Medulla oblongata (tissue), 1 donor: ENCODE measurements around the gene DRC7.

Experiments used
- DNase-seq: peaks from one replicate; pipeline ENCODE4 v3.0.0-alpha.2; 2015; ENCODE audit errors: extremely low spot score

DRC7 gene

DNA sequence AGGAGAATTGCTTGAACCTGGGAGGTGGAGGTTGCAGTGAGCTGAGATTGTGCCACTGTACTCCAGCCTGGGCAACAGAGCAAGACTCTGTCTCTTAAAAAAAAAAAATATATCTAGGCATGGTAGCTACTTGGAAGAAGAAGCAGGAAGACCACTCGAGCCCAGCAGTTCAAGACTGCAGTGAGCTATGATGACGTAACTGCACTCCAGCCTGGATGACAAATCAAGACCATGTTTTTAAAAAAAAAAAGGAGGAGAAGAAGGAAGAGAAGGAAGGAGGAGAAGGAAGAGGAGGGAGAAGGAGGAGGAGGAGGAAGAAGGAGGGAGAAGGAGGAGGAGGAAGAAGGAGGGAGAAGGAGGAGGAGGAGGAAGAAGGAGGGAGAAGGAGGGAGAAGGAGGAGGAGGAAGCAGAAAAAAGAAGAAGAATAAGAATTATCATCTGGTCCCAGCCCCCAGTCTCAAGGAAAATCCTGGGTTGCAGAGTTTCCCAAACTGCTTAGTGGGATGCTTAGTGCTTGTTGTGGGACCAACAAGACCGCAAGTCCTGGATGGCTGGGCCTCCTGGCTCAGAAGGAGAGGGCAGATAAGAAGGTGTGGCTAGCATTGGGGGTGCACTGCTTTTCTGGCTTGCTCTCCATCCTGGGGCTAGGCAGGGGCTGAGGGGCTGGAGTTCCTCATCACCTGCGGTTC is 3.7 kb upstream of the DRC7 start:
- no peak for DNase-seq

DNA sequence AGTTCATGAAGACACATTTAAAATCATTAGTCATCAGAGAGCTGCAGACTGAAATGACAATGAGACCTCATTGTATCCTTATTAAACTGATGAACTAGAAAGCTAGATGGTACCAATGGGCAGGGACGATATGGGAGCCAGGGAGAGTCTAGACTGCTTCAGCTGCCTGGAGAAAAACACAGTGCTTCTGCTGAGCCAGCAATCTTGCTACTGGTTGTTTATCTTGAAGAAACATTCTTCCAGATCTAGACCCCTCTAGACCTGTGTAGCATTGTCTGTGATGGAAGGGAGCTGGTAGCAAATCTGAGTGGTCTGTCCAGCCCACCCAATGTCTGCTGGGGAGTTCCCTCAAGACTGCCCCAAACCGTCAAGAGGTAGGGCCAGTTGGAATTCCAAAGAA is 2.0 kb upstream of the DRC7 start:
- DNase-seq, result no peak

DNA sequence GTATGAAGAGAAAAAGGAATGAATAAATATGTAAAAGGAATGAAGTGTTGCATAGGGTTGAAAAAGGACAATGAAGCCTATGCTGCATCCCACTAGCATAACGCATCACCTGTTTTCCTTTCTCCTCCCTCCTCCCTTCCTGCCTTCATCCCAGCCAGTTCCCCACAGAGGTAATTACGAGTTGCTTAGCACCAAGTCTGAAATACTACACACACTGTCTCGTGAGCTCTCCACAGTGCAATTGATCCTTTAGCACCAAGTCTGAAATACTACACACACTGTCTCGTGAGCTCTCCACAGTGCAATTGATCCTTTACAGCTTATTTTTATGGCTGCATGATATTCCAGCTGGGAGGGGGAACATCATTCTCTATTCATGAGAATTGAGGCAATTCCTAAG is 1.1 kb upstream of the DRC7 start:
- no peak for DNase-seq

DNA sequence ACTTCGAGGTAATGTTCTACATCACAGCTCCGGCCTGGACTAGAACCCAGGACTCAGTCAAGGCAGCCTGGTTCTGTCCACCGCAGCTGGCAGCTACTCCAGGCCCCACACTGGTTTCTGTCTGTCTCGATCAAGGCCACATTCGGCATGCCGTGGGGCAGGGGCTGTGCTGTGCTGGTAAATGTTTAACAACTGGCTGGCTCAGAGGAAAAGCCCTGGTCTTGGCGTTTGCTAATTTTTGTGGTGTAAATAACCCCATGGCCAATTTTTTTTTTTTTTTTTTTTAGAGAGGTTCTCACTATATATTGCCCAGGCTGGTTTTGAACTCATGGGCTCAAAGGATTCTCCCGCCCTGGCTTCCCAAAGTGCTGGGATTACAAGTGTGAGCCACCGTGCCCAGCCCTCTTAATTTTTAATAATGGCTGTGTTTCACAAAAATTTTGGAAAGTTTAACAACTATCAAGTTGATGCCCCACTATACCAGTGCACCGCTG is 328 bp upstream of the DRC7 start:
- no peak for DNase-seq

DNA sequence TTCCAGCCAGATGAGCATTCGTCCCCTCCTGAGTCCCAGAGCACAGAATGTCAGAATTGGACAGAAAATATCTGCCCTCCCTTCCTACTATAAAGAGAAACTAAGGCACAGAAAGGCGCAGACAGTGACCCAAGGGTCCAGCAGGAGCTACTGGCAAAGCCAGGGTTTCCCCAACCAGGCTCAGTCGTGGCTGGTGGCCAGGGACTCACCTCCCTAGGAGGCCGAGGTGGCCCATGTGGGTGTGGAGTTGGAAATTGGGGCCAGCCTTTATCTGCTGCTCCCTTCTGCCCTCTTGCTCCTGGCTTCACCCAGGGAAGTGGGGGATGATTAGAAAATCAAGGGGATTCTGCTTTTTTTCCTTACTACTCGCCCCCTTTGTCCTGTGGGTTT is 1.1 kb downstream of the DRC7 start:
- DNase-seq, result no peak

DNA sequence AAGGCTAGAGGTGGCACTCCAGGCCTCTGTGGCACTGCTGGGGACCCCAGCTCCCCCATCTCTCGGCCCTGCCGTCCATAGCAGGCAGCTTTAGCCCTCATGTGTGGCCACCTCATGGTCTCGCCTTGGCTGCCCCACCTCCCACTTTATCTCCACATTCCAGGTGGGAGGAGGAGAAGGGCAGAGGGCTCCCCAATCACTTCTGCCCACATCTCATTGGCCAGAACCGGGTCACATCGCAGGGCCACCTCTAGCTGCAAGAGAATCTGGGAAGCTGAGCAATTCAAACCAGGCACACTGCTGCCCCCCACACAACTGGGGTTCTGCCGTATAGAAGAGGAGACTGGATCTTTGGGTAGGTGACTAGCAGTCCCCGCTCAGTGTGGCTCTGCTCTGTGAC is 1.6 kb downstream of the DRC7 start:
- no peak for DNase-seq

DNA sequence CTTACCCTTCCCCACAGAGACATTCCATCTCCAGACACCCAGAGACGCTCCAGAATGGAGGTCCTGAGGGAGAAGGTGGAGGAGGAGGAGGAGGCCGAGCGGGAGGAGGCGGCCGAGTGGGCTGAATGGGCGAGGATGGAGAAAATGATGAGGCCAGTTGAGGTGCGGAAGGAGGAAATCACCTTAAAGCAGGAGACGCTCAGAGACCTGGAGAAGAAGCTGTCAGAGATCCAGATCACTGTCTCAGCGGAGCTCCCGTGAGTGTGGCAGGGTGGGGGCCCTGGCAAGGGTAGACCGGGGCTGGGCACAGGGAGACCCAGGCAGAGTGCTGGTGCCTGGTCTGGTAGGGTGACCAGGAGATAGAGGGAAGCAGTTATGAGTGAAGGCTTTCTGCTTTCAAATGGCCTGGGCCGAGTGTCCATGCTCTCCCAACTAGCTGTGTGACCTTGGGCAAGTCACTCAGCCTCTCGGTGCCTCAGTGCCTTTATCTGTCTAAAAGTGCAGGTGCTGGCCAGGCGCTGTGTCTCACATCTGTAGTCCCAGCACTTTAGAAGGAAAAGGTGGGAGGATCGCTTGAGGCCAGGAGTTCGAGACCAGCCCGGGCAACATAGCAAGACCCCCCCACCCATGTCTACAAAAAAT is 3.4 kb downstream of the DRC7 start:
- no peak for DNase-seq

DNA sequence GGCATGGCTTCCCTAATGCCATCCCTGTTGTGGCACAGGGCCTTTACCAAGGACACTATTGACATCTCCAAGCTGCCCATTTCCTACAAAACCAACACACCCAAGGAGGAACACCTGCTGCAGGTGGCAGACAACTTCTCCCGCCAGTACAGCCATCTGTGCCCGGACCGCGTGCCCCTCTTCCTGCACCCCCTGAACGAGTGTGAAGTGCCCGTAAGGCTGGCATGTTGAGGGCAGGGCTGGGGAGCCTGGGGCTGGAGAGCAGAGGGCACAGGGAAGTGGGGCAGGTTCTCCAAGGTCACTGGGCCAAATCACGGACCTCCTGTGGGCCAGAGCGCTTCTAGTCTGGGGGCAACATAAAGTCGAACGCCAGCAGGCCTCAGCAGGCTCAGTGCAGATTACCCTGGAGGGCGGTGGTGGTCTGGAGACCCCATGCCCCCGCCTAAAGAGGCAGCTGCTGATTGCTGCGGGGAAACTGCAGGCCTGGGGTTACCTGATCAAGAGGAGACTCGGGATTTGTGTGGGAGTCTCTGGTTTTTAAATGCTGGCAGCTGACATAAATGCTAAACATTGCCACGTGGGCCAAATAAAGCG is 4.3 kb downstream of the DRC7 start:
- DNase-seq, result no peak

DNA sequence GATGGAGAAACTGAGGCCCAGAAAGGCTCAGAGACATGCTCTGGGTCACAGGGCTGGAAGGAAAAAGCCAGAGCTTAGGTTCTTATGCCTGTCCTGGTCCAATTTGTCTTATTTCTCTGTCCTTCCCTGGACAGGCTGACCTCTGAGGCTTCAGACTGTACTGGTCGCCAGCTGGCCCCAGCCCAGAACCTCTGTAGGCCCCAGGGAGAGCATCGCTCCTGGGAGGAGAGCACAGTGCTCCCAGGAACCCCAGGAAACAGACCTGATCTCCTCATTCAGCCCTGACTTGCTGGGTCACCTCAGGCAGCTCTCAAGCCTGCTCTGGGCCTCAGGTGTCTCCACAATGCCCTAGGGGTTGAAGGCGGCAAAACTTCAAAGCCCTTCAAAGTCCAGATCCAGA is 4.9 kb downstream of the DRC7 start:
- DNase-seq, result no peak

DNA sequence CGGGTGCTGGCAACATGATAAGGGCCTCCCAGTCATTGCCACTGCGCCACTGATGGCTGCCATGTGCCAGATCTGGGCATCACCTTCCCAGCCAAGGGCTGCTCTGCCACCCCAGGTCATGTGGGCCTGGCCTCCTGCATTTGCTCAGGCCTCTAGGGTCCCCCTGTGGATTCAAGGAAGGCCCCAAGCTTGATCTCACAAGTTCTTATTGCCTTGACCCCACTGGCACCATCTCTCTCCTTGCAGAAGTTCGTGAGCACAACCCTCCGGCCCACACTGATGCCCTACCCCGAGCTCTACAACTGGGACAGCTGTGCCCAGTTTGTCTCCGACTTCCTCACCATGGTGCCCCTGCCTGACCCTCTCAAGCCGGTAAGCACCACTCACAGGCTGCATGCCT is 5.3 kb downstream of the DRC7 start:
- DNase-seq, result no peak

DNA sequence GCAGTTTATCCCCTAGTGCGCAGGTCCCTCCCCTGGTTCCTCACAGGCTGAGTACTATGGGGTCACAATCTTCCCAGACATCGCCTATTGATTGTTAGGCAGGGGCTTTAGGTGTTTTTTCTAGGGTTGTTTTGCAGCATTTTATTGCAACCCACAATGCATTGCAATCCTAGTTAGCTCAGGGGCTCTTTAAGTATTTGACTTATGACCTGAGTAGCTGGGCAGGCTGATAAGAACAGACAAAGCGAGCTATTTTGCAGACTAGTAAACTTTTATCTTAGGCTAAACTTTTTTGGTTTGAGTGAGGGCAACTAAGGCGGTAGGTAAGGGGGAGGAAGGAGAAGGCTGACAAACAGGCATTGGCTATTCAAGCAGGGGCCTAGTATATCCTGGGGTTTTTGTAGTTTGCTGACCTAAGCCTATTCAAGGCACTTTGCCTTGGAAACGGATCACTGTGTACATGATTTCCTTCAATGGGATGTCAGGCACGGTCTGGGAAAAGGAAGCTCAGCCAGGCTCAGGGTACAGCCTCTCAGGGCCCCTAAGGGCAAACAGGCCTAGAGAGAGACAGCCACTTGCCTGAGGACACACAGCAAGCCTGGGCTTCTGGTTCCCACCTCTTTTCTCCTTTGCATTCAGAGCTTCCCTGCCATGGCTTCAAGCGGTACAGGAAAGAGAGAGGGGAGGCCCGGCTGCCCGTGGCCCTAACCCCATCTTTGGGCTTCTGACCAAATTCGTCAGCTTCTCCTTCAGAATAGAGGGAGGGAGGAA is 6.4 kb downstream of the DRC7 start:
- DNase-seq, result no peak

DNA sequence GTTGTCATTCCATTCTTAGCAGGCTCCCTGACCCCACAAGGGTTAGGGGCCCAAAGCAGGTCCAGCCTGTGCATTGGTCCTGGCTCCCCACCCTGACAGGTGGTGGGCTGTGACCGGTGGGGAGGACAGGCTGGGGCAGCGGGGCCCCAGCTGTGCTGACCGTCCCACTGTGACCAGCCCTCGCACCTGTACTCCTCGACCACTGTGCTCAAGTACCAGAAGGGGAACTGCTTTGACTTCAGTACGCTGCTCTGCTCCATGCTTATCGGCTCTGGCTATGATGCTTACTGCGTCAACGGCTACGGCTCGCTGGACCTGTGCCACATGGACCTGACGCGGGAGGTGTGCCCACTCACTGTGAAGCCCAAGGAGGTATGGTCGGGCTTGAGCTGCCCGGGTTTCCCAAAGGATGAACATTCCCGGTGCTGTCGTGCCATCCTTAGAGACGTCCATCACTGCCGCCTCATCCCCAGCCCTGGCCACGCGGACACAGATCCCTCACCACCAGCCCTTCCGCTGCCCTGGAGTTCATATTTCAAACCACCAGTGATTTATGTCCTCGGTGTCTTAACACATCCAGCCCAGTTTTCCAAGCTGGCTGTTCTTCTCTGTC is 7.3 kb downstream of the DRC7 start:
- DNase-seq, result no peak

DNA sequence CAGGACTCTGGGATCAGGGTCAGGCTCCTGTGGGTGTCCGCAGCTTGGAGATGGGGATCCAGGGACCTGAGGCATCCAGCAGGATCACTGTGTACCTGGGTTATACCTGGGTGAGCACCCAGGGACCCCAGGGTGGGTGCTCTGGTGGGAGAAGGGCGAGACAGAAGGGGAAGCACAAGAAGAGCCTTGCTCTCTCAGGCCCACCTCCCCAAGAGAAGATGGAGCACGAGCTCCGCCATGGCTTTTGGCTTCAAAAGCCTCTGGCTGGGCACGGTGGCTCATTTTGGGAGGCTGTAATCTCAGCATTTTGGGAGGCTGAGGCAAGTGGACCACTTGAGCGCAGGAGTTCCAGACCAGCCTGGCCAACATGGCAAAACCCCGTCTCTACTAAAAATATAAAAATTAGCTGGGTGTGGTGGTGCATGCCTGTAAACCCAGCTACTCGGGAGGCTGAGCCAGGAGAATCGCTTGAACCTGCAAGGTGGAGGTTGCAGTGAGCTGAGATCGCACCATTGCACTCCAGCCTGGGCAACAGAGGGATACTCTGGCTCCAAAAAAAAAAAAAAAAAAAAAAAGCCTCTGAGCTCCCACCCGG is 8.9 kb downstream of the DRC7 start:
- no peak for DNase-seq

DNA sequence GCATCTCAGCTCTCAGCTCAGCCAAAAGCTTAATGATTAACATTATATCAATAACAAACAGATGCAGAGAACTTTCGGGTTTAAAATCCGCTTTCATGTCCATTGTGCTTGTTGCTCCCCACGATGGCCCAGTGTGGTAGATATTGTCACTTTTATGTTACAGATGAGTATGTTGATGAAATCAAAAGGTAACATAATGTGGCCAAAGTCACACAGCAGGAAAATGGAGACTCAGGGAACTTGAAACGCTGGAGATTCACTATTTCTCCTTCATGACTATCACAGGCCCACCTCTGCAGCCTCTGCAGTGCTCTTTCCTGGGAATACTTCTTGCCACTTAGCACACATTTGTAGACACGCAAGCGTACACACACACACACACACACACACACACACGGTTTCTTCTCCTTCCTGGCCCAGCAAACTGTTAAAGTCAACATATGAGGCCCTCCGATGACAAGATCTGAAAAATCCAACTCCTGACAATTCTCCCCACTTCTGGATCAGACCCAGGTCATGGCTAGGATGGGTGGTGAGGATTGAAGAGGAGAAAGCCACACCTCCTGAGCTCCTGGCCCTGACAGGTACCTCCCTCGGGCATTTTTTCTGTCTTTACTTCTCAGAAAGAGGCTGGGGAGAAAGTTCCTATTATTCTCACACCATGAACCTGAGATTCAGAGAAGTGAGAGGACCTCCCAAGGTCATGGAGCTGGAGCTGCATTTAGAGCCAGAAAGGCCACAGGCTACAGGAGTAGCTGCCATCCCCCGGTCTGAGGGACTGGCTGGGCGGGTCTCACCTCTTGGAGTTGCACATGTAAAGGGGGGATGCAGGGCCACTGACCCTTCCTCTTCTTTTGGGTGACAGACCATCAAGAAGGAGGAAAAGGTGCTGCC is 9.7 kb downstream of the DRC7 start:
- no peak for DNase-seq

DNA sequence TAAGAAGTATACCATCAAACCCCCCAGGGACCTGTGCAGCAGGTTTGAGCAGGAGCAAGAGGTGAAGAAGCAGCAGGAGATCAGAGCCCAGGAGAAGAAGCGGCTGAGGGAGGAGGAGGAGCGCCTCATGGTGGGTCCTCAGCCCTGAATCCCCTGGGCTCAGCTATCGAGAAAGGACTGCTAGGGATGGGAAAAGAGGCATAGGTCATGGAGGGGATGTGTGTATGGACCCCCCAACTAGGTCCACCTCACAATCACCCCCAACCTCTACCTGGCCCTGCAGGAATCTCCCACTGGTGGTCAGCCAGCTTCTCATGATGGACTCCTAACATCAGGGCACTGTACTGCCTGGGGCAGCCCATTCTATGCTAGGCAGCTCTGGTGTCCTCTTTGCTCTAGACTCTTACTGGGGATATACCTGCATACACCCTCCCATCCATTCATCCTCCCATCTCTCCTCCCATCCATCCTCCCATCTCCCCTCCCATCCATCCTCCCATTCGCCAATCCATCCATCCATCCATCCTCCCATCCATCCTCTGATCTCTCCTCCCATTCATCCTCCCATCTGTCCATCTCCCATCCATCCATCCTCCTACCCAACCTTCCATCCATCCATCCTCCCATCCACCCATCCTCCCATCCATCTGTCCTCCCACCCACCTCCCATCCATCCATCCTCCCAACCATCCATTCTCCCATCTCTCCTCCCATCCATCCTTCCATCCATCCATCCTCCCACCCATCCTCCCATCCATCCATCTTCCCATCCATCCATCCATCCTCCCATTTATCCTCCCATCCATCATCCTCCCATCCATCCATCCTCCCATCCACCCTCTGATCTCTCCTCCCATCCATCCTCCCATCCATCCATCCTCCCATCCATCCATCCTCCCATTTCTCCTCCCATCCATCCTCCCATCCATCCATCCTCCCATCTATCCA is 10.6 kb downstream of the DRC7 start:
- DNase-seq, result no peak

DNA sequence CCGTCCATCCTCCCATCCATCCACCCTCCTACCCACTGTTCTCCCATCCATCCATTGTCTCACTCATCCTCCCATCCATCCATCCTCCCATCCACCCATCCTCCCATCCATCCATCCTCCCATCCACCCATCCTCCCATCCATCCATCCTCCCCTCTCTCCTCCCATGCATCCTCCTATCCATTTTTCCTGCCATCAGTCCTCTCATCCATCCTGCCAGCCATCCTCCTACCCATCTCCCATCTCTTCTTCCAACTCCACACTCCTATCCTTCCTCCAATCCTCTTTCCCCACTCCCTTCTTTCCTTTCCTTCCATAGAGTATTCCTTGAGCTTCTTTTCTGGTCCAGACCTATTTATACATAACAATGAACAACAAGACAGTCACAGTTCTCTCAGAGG is 12.1 kb downstream of the DRC7 start:
- no peak for DNase-seq

DNA sequence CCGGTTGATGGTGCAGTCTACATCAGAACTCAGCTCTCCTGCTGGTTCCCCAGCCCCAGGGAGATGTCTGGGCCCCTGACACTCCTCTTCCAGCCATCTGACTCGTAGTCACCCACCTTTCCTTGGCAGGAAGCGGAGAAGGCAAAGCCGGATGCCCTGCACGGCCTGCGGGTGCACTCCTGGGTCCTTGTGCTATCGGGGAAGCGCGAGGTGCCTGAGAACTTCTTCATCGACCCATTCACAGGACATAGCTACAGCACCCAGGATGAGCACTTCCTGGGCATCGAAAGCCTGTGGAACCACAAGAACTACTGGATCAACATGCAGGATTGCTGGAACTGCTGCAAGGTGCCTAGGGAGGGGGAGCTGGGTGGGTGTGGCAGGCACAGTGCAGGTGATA is 12.7 kb downstream of the DRC7 start:
- no peak for DNase-seq

DNA sequence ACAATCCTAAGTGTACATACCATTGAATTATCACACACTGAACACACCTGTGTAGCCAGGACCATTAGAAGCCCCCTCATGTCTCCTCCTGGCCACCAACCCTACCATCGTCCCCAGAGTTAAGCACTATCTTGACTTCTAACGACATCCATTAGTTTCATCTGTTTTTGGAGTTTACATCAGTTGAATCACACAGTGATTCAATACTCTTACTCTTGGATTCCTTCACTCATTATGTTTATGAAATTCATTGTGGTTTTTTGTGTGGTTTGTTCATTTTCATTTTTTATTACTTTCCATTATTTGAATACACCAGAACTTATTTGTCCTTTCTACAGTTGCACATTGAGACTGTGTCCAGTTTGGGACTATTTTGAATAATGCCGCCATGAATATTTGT is 13.6 kb downstream of the DRC7 start:
- DNase-seq, result no peak

DNA sequence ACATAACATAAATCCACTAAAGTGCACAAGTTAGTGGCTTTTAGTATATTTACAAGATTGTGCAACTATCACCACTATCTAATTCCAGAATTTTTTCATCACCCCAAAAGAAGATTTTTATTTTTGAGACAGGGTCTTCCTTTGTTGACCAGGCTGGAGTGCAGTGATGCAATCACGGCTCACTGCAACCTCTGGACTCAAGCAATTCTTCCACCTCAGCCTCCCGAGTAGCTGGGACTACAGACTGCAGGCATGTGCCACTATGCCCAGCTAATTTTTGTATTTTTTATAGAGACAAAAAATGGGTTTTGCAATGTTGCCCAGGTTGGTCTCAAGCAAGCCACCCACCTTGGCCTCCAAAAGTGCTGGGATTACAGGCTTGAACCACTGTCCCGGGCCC is 15.1 kb downstream of the DRC7 start:
- no peak for DNase-seq

DNA sequence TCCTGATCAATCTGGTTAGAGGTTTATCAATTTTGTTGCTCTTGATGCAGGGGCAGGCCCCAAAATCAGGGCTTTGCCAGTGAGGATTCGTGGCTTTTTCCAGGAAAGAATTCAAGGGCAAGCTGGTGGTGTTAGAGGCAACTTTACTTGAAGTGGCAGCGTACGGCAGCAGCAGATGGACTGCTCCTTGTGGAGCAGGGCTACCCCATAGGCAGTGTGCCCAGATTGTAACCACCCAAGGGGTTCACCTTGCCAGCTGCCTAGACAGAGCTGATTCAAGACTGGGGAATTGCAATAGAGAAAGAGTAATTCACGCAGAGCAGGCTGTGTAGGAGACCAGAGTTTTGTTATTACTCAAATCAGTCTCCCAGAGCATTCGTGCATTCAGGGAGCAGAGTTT is 16.7 kb downstream of the DRC7 start:
- DNase-seq, result no peak
